ENCODE measurements around the gene LAMB1.

- TF ChIP-seq EZH2 (IDR thresholded peaks at IDR 0.05; ENCODE audit: borderline replicate concordance), result no peak
- TF ChIP-seq EZH2phosphoT487 (IDR thresholded peaks at IDR 0.05; ENCODE audit: low read depth, severe bottlenecking, unreplicated experiment), result no peak
These were observed 88.1 kb downstream of the LAMB1 start for GRCh38 chr7:107914831-107915230.
